ENCODE measurements around the gene HOXA3.

DNA sequence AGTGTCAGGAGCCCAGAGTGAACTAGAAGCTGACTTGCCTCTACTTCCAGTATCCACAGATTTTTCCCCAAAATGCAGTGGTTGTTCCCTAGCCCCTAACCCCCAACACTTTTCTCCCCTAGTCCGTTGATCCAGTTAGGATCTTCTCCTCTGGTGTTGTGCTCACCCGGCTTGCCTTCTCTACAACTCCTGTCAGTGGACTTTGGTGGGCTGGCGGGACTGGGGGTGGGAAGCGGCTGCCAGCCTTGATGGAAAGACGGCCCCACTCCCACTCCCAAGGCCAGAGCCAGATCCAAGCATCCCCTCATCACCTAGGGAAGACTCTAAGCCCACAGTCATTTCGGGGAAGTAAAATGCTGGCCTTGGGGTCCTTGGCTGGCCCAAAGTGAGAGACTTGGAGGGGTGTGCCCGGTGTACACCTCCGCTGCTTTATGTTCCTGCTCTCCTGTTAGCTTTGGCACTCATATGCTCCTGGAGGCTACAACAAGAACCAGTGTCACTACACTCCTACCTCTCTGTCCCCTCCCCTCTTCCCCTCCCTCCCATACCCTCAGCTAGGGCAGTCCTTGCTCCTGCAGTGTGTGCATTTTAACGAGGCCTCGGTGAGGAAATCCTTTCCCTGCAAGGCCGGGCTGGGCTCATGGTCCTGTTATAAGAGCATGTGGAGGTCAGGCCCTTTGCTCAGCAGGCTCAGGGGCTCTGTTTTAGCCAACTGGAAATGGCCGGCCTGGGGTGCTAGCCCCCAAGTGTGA, 22.7 kb upstream of the HOXA3 start:
- TF ChIP-seq EZH2phosphoT487 (IDR thresholded peaks at IDR 0.05; ENCODE audit: borderline replicate concordance) (no peak), ZFX (IDR thresholded peaks at IDR 0.05) (no peak), SIN3A (IDR thresholded peaks at IDR 0.05; ENCODE audit: low read depth) (no peak), ELF1 (IDR thresholded peaks at IDR 0.05; ENCODE audit: borderline replicate concordance, low read depth) (no peak), POLR2A (IDR thresholded peaks at IDR 0.05; ENCODE audit: borderline replicate concordance, extremely low read depth, insufficient read depth, insufficient read length) (no peak), SRF (IDR thresholded peaks at IDR 0.05; ENCODE audit: low read depth) (no peak), YY1 (IDR thresholded peaks at IDR 0.05; ENCODE audit: extremely low read depth, insufficient replicate concordance, low read depth, low read length) (no peak), EGR1 (IDR thresholded peaks at IDR 0.05; ENCODE audit: low read depth) (no peak), TCF7L2 (IDR thresholded peaks at IDR 0.05; ENCODE audit: borderline replicate concordance, extremely low read depth, insufficient read depth, insufficient read length) (no peak), RAD21 (IDR thresholded peaks at IDR 0.05; ENCODE audit: low read depth) (no peak), EZH2 (IDR thresholded peaks at IDR 0.05) (no peak), CBX3 (IDR thresholded peaks at IDR 0.05; ENCODE audit: low read depth) (no peak)
- TF ChIP-seq, protein P1, sequence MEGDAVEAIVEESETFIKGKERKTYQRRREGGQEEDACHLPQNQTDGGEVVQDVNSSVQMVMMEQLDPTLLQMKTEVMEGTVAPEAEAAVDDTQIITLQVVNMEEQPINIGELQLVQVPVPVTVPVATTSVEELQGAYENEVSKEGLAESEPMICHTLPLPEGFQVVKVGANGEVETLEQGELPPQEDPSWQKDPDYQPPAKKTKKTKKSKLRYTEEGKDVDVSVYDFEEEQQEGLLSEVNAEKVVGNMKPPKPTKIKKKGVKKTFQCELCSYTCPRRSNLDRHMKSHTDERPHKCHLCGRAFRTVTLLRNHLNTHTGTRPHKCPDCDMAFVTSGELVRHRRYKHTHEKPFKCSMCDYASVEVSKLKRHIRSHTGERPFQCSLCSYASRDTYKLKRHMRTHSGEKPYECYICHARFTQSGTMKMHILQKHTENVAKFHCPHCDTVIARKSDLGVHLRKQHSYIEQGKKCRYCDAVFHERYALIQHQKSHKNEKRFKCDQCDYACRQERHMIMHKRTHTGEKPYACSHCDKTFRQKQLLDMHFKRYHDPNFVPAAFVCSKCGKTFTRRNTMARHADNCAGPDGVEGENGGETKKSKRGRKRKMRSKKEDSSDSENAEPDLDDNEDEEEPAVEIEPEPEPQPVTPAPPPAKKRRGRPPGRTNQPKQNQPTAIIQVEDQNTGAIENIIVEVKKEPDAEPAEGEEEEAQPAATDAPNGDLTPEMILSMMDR (IDR thresholded peaks at IDR 0.05 in 2 of 3, conservative IDR thresholded peaks at IDR 0.05 in 1 of 3; ENCODE audit: borderline replicate concordance in 1 of 3, insufficient read depth in 1 of 3, low read depth in 2 of 3, low read length in 2 of 3): no peak
- TF ChIP-seq, protein P2, sequence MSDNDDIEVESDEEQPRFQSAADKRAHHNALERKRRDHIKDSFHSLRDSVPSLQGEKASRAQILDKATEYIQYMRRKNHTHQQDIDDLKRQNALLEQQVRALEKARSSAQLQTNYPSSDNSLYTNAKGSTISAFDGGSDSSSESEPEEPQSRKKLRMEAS (IDR thresholded peaks at IDR 0.05): no peak

Data from HCT116 (cell line).